Measurements from ENCODE around the gene TGFB1. TPM values are rescaled to one million over a fixed set of nuclear protein-coding genes. Genes with fewer than 3 reads are reported as not detected.
A peak's percentile ranks its signal among the peaks of the same experiment; 100 is the strongest.
"Not testable (repeated sequence)": the region's sequence is repeated elsewhere in the genome, so short reads cannot be mapped to it uniquely, and the experiment has no call there.

TGFB1 gene
- 225 TPM for polyA plus RNA-seq (2013, experiment 1 of 2; ENCODE audit: insufficient read length)
- polyA plus RNA-seq (2013, experiment 2 of 2; ENCODE audit: insufficient read length): 211 TPM

GRCh38 chr19:41353466-41354342, at the start of gene TGFB1:
TGFB1 (minus strand) TSS chr19:41353922; CDS start chr19:41353044, 878 bp downstream.
- peak; percentile 94 for DNase-seq

GRCh38 chr19:41402010-41402409, 48.3 kb upstream of the TGFB1 start:
- no peak for DNase-seq

GRCh38 chr19:41401483-41401882, 47.8 kb upstream of the TGFB1 start:
- no peak for DNase-seq

- DNase-seq: no peak
Measured at GRCh38 chr19:41399525-41399924, 45.8 kb upstream of the TGFB1 start.

GRCh38 chr19:41399091-41399490, 45.4 kb upstream of the TGFB1 start:
- no peak for DNase-seq

GRCh38 chr19:41398598-41398997, 44.9 kb upstream of the TGFB1 start:
- no peak for DNase-seq

- DNase-seq: no peak
Measured at GRCh38 chr19:41398050-41398418, 44.3 kb upstream of the TGFB1 start.

GRCh38 chr19:41397086-41398049, 43.6 kb upstream of the TGFB1 start, which contains the start of the genes BCKDHA and EXOSC5:
BCKDHA (plus strand) TSS chr19:41397818; CDS start chr19:41397828, 10 bp downstream.
EXOSC5 (minus strand) TSS chr19:41397359; CDS start chr19:41397328, 31 bp downstream.
- peak; percentile 100 for DNase-seq

- DNase-seq: no peak
Measured at GRCh38 chr19:41395355-41395754, 41.6 kb upstream of the TGFB1 start.

- DNase-seq: no peak
Measured at GRCh38 chr19:41392775-41393174, 39.1 kb upstream of the TGFB1 start.

GRCh38 chr19:41391618-41392017, 37.9 kb upstream of the TGFB1 start:
- no peak for DNase-seq

- no peak for DNase-seq
Measured at GRCh38 chr19:41386442-41386841, 32.7 kb upstream of the TGFB1 start.

GRCh38 chr19:41384351-41384750, 30.6 kb upstream of the TGFB1 start:
- no peak for DNase-seq

GRCh38 chr19:41381536-41381935, 27.8 kb upstream of the TGFB1 start:
- DNase-seq: not testable (repeated sequence)

GRCh38 chr19:41377977-41378709, 24.4 kb upstream of the TGFB1 start:
- no peak for DNase-seq

- DNase-seq: no peak
Measured at GRCh38 chr19:41376998-41377365, 23.3 kb upstream of the TGFB1 start.

- no peak for DNase-seq
Measured at GRCh38 chr19:41376241-41376997, 22.7 kb upstream of the TGFB1 start, which contains the start of gene TMEM91. TMEM91 (plus strand) TSS chr19:41376533; CDS start chr19:41378310, 1,777 bp downstream.

- DNase-seq: peak; percentile 91
Measured at GRCh38 chr19:41373993-41374392, 20.3 kb upstream of the TGFB1 start.

GRCh38 chr19:41372501-41372900, 18.8 kb upstream of the TGFB1 start:
- no peak for DNase-seq

GRCh38 chr19:41371541-41371940, 17.8 kb upstream of the TGFB1 start:
- no peak for DNase-seq

GRCh38 chr19:41371119-41371518, 17.4 kb upstream of the TGFB1 start:
- DNase-seq: not testable (repeated sequence)
